H1 (cell line): ENCODE results near the gene ABTB1. TPM values are rescaled to one million over a fixed set of nuclear protein-coding genes. Genes with fewer than 3 reads are reported as not detected.
A peak's percentile ranks its signal among the peaks of the same experiment; 100 is the strongest.

ENCODE experiments used
- CTCF ChIA-PET: fragments of 300-600 bp; sonication (Branson Sonifier 250); formaldehyde crosslinking; loops from one replicate; lab custom pipeline; 2021; ENCODE audit not compliant: partially characterized antibody; lab: Charles Lee
- POLR2A ChIA-PET: fragments of 300-600 bp; sonication (Branson Sonifier 250); formaldehyde crosslinking; loops from one replicate; lab custom pipeline; 2021; ENCODE audit warnings: inconsistent platforms; ENCODE audit not compliant: partially characterized antibody; lab: Charles Lee
- DNase-seq, 2 experiments: peaks; one replicate each; pipeline versions ENCODE4 v3.0.0 to v3.0.0-alpha.2; 2010 to 2022; ENCODE audit warnings: low spot score in 2 of 2, low read depth in 1 of 2, mixed read lengths in 1 of 2
- FAIRE-seq: peaks from 2 replicates; lab custom pipeline; 2011; peaks lifted over from hg19 to GRCh38; lab: Jason Lieb, UNC
- H2AFZ ChIP-seq: 2 replicates; pipeline ENCODE4 v1.8.1; 2012; ENCODE audit warnings: low read length, inconsistent platforms
- H2AK5ac ChIP-seq: 2 replicates; pipeline ENCODE4 v1.6.1; 2013; ENCODE audit warnings: low read depth, low read length
- H2BK120ac ChIP-seq: replicated peaks from 2 replicates; pipeline ENCODE3; 2013; ENCODE audit warnings: low read depth, low read length, inconsistent platforms
- H2BK12ac ChIP-seq: 2 replicates; pipeline ENCODE4 v1.6.1; 2013; ENCODE audit warnings: low read depth, low read length
- H2BK15ac ChIP-seq: 2 replicates; pipeline ENCODE4 v1.6.1; 2013; ENCODE audit warnings: low read length
- H2BK20ac ChIP-seq: 2 replicates; pipeline ENCODE4 v1.6.1; 2013; ENCODE audit warnings: low read length
- H2BK5ac ChIP-seq: 2 replicates; pipeline ENCODE4 v1.6.1; 2013; ENCODE audit warnings: low read depth, low read length
- H3K14ac ChIP-seq: 2 replicates; pipeline ENCODE4 v1.6.1; 2013; ENCODE audit warnings: inconsistent platforms; ENCODE audit not compliant: insufficient read length
- H3K18ac ChIP-seq: 2 replicates; pipeline ENCODE4 v1.6.1; 2013; ENCODE audit warnings: low read length; ENCODE audit errors: extremely low read depth
- H3K23ac ChIP-seq: 2 replicates; pipeline ENCODE4 v1.6.1; 2013; ENCODE audit warnings: inconsistent platforms; ENCODE audit not compliant: insufficient read length
- H3K23me2 ChIP-seq: 2 replicates; pipeline ENCODE4 v1.6.1; 2013; ENCODE audit warnings: low read depth, low read length
- H3K27ac ChIP-seq: 2 replicates; pipeline ENCODE4 v1.6.1; 2011; ENCODE audit warnings: low read depth, low read length, inconsistent platforms
- H3K27me3 ChIP-seq, 4 experiments: replicated peaks in 1 of 4; 1 replicate in 1 of 4; 2 replicates in 3 of 4; pipeline versions ENCODE4 v1.6.1 to v1.8.1; 2011 to 2013; ENCODE audit warnings: low read length in 3 of 4, mild to moderate bottlenecking in 3 of 4, inconsistent platforms in 2 of 4, mixed read lengths in 2 of 4, moderate library complexity in 1 of 4; ENCODE audit not compliant: control insufficient read depth in 3 of 4, insufficient read depth in 3 of 4; ENCODE audit errors: extremely low read depth in 1 of 4
- H3K36me3 ChIP-seq, 4 experiments: 2 replicates each; pipeline versions ENCODE4 v1.6.1 to v1.8.1; 2011 to 2013; ENCODE audit warnings: mild to moderate bottlenecking in 4 of 4, low read length in 3 of 4, moderate library complexity in 2 of 4, control low read depth in 1 of 4, inconsistent platforms in 1 of 4; ENCODE audit not compliant: insufficient read depth in 4 of 4, control insufficient read depth in 2 of 4
- H3K4ac ChIP-seq: replicated peaks from 2 replicates; pipeline ENCODE3; 2013; ENCODE audit warnings: low read length, low read depth, mixed read lengths, inconsistent platforms; ENCODE audit not compliant: insufficient read length
- H3K4me1 ChIP-seq, 4 experiments: replicated peaks in 1 of 4; 1 replicate in 1 of 4; 2 replicates in 3 of 4; pipeline versions ENCODE4 v1.6.1 to v1.8.1; 2011 to 2013; ENCODE audit warnings: low read length in 3 of 4, inconsistent platforms in 2 of 4, mixed read lengths in 1 of 4; ENCODE audit not compliant: insufficient read depth in 4 of 4, control insufficient read depth in 3 of 4
- H3K4me2 ChIP-seq, 2 experiments: 2 replicates each; pipeline versions ENCODE4 v1.6.1 to v1.8.1; 2011 to 2013; ENCODE audit warnings: low read depth in 2 of 2, low read length in 2 of 2, control low read depth in 1 of 2, inconsistent platforms in 1 of 2, mild to moderate bottlenecking in 1 of 2; ENCODE audit not compliant: insufficient read depth in 1 of 2
- H3K4me3 ChIP-seq, 4 experiments: fragments of 200-600, 300-600 bp in 1 of 4; sonication (generic), shearing (Covaris generic), sonication (Bioruptor Twin) in 1 of 4; 2 replicates each; pipeline versions ENCODE4 v1.5.1 to v1.8.1; 2011 to 2016; ENCODE audit warnings: low read length in 4 of 4, low read depth in 3 of 4, control low read depth in 2 of 4, inconsistent platforms in 2 of 4, mild to moderate bottlenecking in 2 of 4, mixed read lengths in 1 of 4, moderate library complexity in 1 of 4; ENCODE audit not compliant: insufficient read depth in 2 of 4; ENCODE audit errors: extremely low read depth in 1 of 4
- H3K56ac ChIP-seq: replicated peaks from 2 replicates; pipeline ENCODE3; 2013; ENCODE audit warnings: low read depth, mild to moderate bottlenecking, mixed read lengths, low read length, inconsistent platforms; ENCODE audit not compliant: insufficient read length
- H3K79me1 ChIP-seq: 2 replicates; pipeline ENCODE4 v1.6.1; 2013; ENCODE audit warnings: low read depth, low read length, control low read depth
- H3K79me2 ChIP-seq, 2 experiments: 2 replicates each; pipeline versions ENCODE4 v1.6.1 to v1.8.1; 2012 to 2013; ENCODE audit warnings: low read length in 2 of 2, mild to moderate bottlenecking in 2 of 2, inconsistent platforms in 1 of 2; ENCODE audit not compliant: insufficient read depth in 2 of 2, control insufficient read depth in 1 of 2
- H3K9ac ChIP-seq, 4 experiments: replicated peaks in 1 of 4; 1 replicate in 1 of 4; 2 replicates in 3 of 4; pipeline versions ENCODE4 v1.6.1 to v1.8.1; 2011 to 2013; ENCODE audit warnings: low read depth in 3 of 4, low read length in 3 of 4, control low read depth in 2 of 4, mild to moderate bottlenecking in 2 of 4, moderate library complexity in 2 of 4, inconsistent platforms in 1 of 4; ENCODE audit errors: extremely low read depth in 1 of 4
- H3K9me3 ChIP-seq, 2 experiments: 2 replicates each; pipeline versions ENCODE4 v1.6.1 to v1.8.1; 2012 to 2013; ENCODE audit warnings: mild to moderate bottlenecking in 2 of 2, moderate library complexity in 2 of 2, control low read depth in 1 of 2, inconsistent platforms in 1 of 2, low read depth in 1 of 2, low read length in 1 of 2, mixed read lengths in 1 of 2; ENCODE audit not compliant: insufficient read depth in 2 of 2
- H4K20me1 ChIP-seq, 2 experiments: replicated peaks in 1 of 2; 2 replicates each; pipeline versions ENCODE3 to v1.8.1; 2011 to 2013; ENCODE audit warnings: inconsistent platforms in 2 of 2, low read length in 2 of 2, mild to moderate bottlenecking in 1 of 2; ENCODE audit not compliant: insufficient read depth in 2 of 2, control insufficient read depth in 1 of 2
- H4K5ac ChIP-seq: 2 replicates; pipeline ENCODE4 v1.6.1; 2013; ENCODE audit warnings: low read length, low read depth, mixed read lengths, inconsistent platforms; ENCODE audit not compliant: insufficient read length
- H4K8ac ChIP-seq: 2 replicates; pipeline ENCODE4 v1.8.0; 2013; ENCODE audit warnings: mild to moderate bottlenecking, moderate library complexity, low read length, inconsistent platforms; ENCODE audit not compliant: insufficient read depth; ENCODE audit errors: extremely low read depth
- H4K91ac ChIP-seq: replicated peaks from 2 replicates; pipeline ENCODE3; 2013; ENCODE audit warnings: low read length, mixed read lengths, inconsistent platforms; ENCODE audit not compliant: insufficient read length
- ATF3 ChIP-seq: IDR thresholded peaks from 2 replicates; pipeline ENCODE4 v1.6.1; 2011; ENCODE audit warnings: low read depth, mild to moderate bottlenecking, low read length; ENCODE audit not compliant: insufficient read depth
- BCL11A ChIP-seq, 2 experiments: IDR thresholded peaks; one replicate each; pipeline ENCODE4 v1.6.1; 2011; ENCODE audit warnings: low read depth in 2 of 2, low read length in 2 of 2, mild to moderate bottlenecking in 2 of 2
- CHD1 ChIP-seq: IDR thresholded peaks from 2 replicates; pipeline ENCODE4 v1.6.1; 2012; ENCODE audit warnings: low read depth, low read length, improper control_type of control experiment
- JUN ChIP-seq: IDR thresholded peaks from 2 replicates; pipeline ENCODE4 v1.6.1; 2011; ENCODE audit warnings: low read depth, mild to moderate bottlenecking, improper control_type of control experiment, low read length
- KDM4A ChIP-seq: IDR thresholded peaks from one replicate; pipeline ENCODE4 v1.7.1; 2012; ENCODE audit warnings: low read depth, mild to moderate bottlenecking, moderate library complexity, low read length, inconsistent platforms; ENCODE audit not compliant: severe bottlenecking
- MAX ChIP-seq: IDR thresholded peaks from 2 replicates; pipeline ENCODE4 v1.6.1; 2012; ENCODE audit warnings: inconsistent platforms
- RBBP5 ChIP-seq: IDR thresholded peaks from 2 replicates; pipeline ENCODE4 v1.7.1; 2012; ENCODE audit warnings: low read depth, mild to moderate bottlenecking, inconsistent platforms, low read length, moderate library complexity, borderline replicate concordance
- RFX5 ChIP-seq: IDR thresholded peaks from 2 replicates; pipeline ENCODE4 v1.6.1; 2011; ENCODE audit warnings: low read depth, low read length, improper control_type of control experiment, borderline replicate concordance
- SP2 ChIP-seq: IDR thresholded peaks from 2 replicates; pipeline ENCODE4 v1.6.1; 2012; ENCODE audit warnings: mild to moderate bottlenecking, low read length, inconsistent platforms
- YY1 ChIP-seq: IDR thresholded peaks from 2 replicates; pipeline ENCODE4 v1.6.1; 2011; ENCODE audit warnings: low read depth, mild to moderate bottlenecking, low read length
- WGBS, 2 experiments: shearing (Covaris generic) in 1 of 2; methylation state at CpG; one replicate each; pipeline versions ENCODE4 v1.1.6 to v1.1.7; 2013 to 2015; ENCODE audit warnings: low lambda C conversion rate in 2 of 2, mixed read lengths in 2 of 2, inconsistent platforms in 1 of 2, low coverage in 1 of 2, missing lambda C conversion rate in 1 of 2; ENCODE audit not compliant: insufficient replicate concordance in 2 of 2, insufficient coverage in 1 of 2, insufficient read length in 1 of 2; ENCODE audit errors: extremely low coverage in 1 of 2, missing lambda C conversion rate in 1 of 2; 5-methylcytosine and 5-hydroxymethylcytosine counted together
- polyA plus RNA-seq, 7 experiments: library from polyadenylated mRNA; depleted of rRNA in 3 of 7; stranded (reverse) in 5 of 7; unstranded in 2 of 7; fragments of >200 nt in 5 of 7; fragments of 200-250 nt in 2 of 7; gene quantifications; 1 replicate in 5 of 7; 2 replicates in 1 of 7; 4 replicates in 1 of 7; pipeline versions ENCODE4 v1.2.1 to v1.2.3, GENCODE V29; 2011 to 2013; ENCODE audit warnings: missing spikeins in 2 of 7, mixed read lengths in 2 of 7
- total RNA-seq: library from RNA; stranded (reverse); fragmentation: NEBNext Ultra II Directional; extraction: Animal tissue kit (Norgen Biotek cat#: 25700); gene quantifications from 2 replicates; pipeline ENCODE4 v1.2.1, GENCODE V29; 2021

ABTB1 gene
- total and polyA plus RNA-seq, 2 of the 8 experiments (the other 6 are each of a cell fraction or from before 2014, with no cell fraction given) = 7.1 to 9.4 TPM

GRCh38 chr3:127630811-127631714, 41.7 kb upstream of the ABTB1 start:
- H3K9ac ChIP-seq = no peak overlapping the region
- H3K27ac ChIP-seq = no peak overlapping the region
- H3K14ac ChIP-seq = no peak overlapping the region
- CTCF ChIA-PET = interaction anchor here (0.7 to 1.7 kb wide), 3 partner anchors 9 to 21 kb away, joined by 3 to 9 read pairs (median 6); no protein-coding TSS in a partner anchor
- H3K56ac ChIP-seq = no peak overlapping the region
- H3K79me2 ChIP-seq = no peaks in the 10 kb centered on the region
- no peak overlapping the region for H2BK5ac ChIP-seq
- H3K4ac ChIP-seq = no peak overlapping the region
- POLR2A ChIA-PET = interaction anchor here (0.7 to 3.8 kb wide), 4 partner anchors 8 to 77 kb away, joined by 3 to 24 read pairs (median 4); partner anchors contain the start of gene MCM2
- no peak overlapping the region for H2BK15ac ChIP-seq
- peaks cover 6 to 9% of the 10 kb centered on the region in 2 experiments for H4K20me1 ChIP-seq
- no peak for FAIRE-seq
- peaks cover 3% of the 10 kb centered on the region; the same call in 1 of the 2 replicates for H3K23me2 ChIP-seq
- H3K4me3 ChIP-seq = no peak overlapping the region
- 87% methylated on average over 12 of the region's 12 CpGs; no CpG with 5 or more reads in 1 of the 2 experiments for WGBS, 2 experiments
- H3K36me3 ChIP-seq = peaks cover 0 to 6% (median 0%) of the 10 kb centered on the region in 4 experiments; a peak in 2 of 8 replicates
- H3K79me1 ChIP-seq = no peaks in the 10 kb centered on the region
- no peak overlapping the region for H3K23ac ChIP-seq
- peaks cover 0 to 7% (median 3%) of the 10 kb centered on the region in 4 experiments; a peak in 5 of 7 replicates for H3K4me1 ChIP-seq
- no peak overlapping the region for H2BK20ac ChIP-seq
- H4K91ac ChIP-seq = no peak overlapping the region
- peak overlapping the region; percentile 34; the same call in 1 of the 2 replicates for H2AK5ac ChIP-seq
- H3K9me3 ChIP-seq = peaks cover 7 to 9% of the 10 kb centered on the region in 2 experiments
- H3K18ac ChIP-seq = no peak overlapping the region
- no peak for DNase-seq
- H3K4me2 ChIP-seq = no peak overlapping the region; a peak in 1 of 4 replicates
- H2AFZ ChIP-seq = no peak overlapping the region
- peaks cover 13 to 32% (median 29%) of the 10 kb centered on the region in 4 experiments for H3K27me3 ChIP-seq
- H2BK12ac ChIP-seq = no peak overlapping the region
- H4K5ac ChIP-seq = no peak overlapping the region
- H4K8ac ChIP-seq = no peak overlapping the region
- H2BK120ac ChIP-seq = no peak overlapping the region
- TF ChIP-seq JUN (no peak), SP2 (no peak), YY1 (no peak), CHD1 (no peak), ATF3 (no peak), RBBP5 (no peak), BCL11A (IDR thresholded peaks at IDR 0.05; ENCODE audit: low read depth in 2 of 2, low read length in 2 of 2) (no peak), MAX (no peak), RFX5 (no peak), KDM4A (no peak)
